ENCODE results near the gene VASP. TPM values are rescaled to one million over a fixed set of nuclear protein-coding genes. Genes with fewer than 3 reads are reported as not detected.
A peak's percentile ranks its signal among the peaks of the same experiment; 100 is the strongest.

VASP gene
- total and polyA plus RNA-seq, 9 of the 15 experiments (the other 6 are each of a cell fraction or from before 2014, with no cell fraction given), result 16.7 to 261 (median 112) TPM

DNA sequence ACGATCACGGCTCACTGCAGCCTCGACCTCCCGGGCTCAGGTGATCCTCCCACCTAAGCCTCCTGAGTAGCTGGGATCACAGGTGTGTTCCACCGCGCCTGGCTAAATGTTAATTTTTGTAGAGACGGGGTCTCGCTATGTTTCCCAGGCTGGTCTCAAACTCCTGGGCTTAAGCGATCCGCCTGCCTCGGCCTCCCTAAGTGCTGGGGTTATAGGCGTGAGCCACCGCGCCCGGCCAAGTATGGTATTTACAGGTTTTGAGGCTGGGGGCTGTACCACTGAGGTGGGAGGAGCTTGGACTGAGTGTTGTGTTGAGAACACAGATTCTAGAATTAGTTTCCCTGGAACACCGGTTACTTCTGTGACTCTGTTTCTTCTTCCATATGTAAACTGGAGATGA lies 9.5 kb upstream of the VASP start:
- no peaks in the 10 kb centered on the region for H3K9me1 ChIP-seq (ENCODE audit: control insufficient read depth, insufficient read depth, low read length)
- no peak overlapping the region for H3K27ac ChIP-seq (ENCODE audit: extremely low read depth, low read depth, low read length)
- H2AFZ ChIP-seq (ENCODE audit: low read depth, low read length), result no peak overlapping the region
- no peaks in the 10 kb centered on the region for H3K9me3 ChIP-seq (replicated peaks; ENCODE audit: control insufficient read depth, insufficient read depth, low read depth, low read length)
- CTCF ChIA-PET (ENCODE audit: low intra/inter-chr PET ratio), result no interaction called here
- 89% methylated on average over 16 of the region's 16 CpGs for WGBS (ENCODE audit: insufficient coverage, low coverage, missing lambda C conversion rate)
- POLR2A ChIA-PET, result interaction anchor here (0.7 to 1.1 kb wide), 3 partner anchors 30 to 119 kb away, joined by 3 read pairs; partner anchors contain the start of gene FOSB
- FAIRE-seq, result no peak
- no TSS peak for BruUV-seq (replicated peaks)
- H3K79me2 ChIP-seq (ENCODE audit: control insufficient read depth, insufficient read depth, low read length), result no peaks in the 10 kb centered on the region
- TF ChIP-seq KDM5B (IDR thresholded peaks at IDR 0.05; ENCODE audit: insufficient replicate concordance, low read depth, low read length), result peak; percentile 7
- TF ChIP-seq NELFE (IDR thresholded peaks at IDR 0.05; ENCODE audit: insufficient read depth, insufficient read length), result no peak
- no peak for DNase-seq (ENCODE audit: extremely low read depth in 1 of 4, low spot score in 3 of 4)
- peaks cover 20 to 74% of the 10 kb centered on the region in 2 experiments; a peak in 4 of 5 replicates for H3K4me1 ChIP-seq (replicated peaks in 1 of 2; ENCODE audit: control insufficient read depth in 2 of 2, insufficient read depth in 2 of 2, low read length in 2 of 2)
- H4K20me1 ChIP-seq (replicated peaks; ENCODE audit: control insufficient read depth, insufficient read depth, low read length), result no peaks in the 10 kb centered on the region
- H3K4me2 ChIP-seq (ENCODE audit: insufficient read depth, low read length), result no peak overlapping the region
- intact Hi-C loops (cut with micrococcal nuclease), result no loop called here
- no peak for ATAC-seq
- in situ Hi-C loops (cut with MboI), result no loop called here
- no peak overlapping the region for H3K9ac ChIP-seq (ENCODE audit: insufficient read depth in 1 of 2, low read depth in 2 of 2, low read length in 2 of 2)
- H3K4me3 ChIP-seq, result no peak overlapping the region
- peaks cover 3 to 16% of the 10 kb centered on the region in 2 experiments; a peak in 3 of 5 replicates for H3K27me3 ChIP-seq (ENCODE audit: control insufficient read depth in 2 of 2, insufficient read depth in 2 of 2, low read length in 2 of 2)
- no peaks in the 10 kb centered on the region for H3K36me3 ChIP-seq (ENCODE audit: control insufficient read depth, insufficient read depth, low read length)

DNA sequence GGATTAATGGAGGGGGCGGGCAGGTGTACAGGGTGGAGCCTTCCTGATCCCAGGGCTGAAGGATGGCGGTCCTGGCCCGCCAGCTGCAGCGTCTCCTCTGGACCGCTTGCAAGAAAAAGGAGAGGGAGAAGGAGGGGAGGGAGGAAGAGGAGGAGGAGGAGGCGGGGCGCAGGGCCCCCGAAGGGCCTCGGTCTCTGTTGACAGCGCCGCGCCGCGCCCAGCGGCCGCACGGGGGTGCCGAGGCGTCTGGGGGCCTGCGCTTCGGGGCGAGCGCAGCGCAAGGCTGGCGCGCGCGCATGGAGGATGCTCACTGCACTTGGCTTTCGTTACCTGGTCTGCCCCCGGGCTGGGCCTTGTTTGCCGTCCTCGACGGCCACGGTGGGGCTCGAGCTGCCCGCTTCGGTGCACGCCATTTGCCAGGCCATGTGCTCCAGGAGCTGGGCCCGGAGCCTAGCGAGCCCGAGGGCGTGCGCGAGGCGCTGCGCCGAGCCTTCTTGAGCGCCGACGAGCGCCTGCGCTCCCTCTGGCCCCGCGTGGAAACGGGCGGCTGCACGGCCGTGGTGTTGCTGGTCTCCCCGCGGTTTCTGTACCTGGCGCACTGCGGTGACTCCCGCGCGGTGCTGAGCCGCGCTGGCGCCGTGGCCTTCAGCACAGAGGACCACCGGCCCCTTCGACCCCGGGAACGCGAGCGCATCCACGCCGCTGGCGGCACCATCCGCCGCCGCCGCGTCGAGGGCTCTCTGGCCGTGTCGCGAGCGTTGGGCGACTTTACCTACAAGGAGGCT lies 8.7 kb upstream of the VASP start, which contains the start of gene PPM1N:
PPM1N (plus strand) TSS at position 33 of the 785 bp plus-strand sequence; CDS start at position 63, 30 bp downstream.
- ChIA-PET POLR2A (interaction anchor here (0.7 to 1.8 kb wide), 3 partner anchors 13 to 87 kb away, joined by 3 to 7 read pairs (median 4); no protein-coding TSS in a partner anchor), CTCF (ENCODE audit: low intra/inter-chr PET ratio) (interaction anchor here (0.6 kb wide), 1 partner anchor 275 kb away, joined by 7 read pairs; no protein-coding TSS in a partner anchor)
- H3K9me3 ChIP-seq (replicated peaks; ENCODE audit: control insufficient read depth, insufficient read depth, low read depth, low read length), result no peaks in the 10 kb centered on the region
- no peaks in the 10 kb centered on the region for H3K36me3 ChIP-seq (ENCODE audit: control insufficient read depth, insufficient read depth, low read length)
- peak within 1 kb of the TSS; percentile 54 to 81 for H3K9ac ChIP-seq (ENCODE audit: insufficient read depth in 1 of 2, low read depth in 2 of 2, low read length in 2 of 2)
- H3K27me3 ChIP-seq (ENCODE audit: control insufficient read depth in 2 of 2, insufficient read depth in 2 of 2, low read length in 2 of 2), result peaks cover 3 to 16% of the 10 kb centered on the region in 2 experiments; a peak in 3 of 5 replicates
- H3K27ac ChIP-seq (ENCODE audit: extremely low read depth, low read depth, low read length), result peak within 1 kb of the TSS; percentile 58; the same call in 2 of the 3 replicates
- peak within 1 kb of the TSS; percentile 92 for H2AFZ ChIP-seq (ENCODE audit: low read depth, low read length)
- FAIRE-seq, result no peak
- peaks cover 20 to 67% of the 10 kb centered on the region in 2 experiments; a peak in 4 of 5 replicates for H3K4me1 ChIP-seq (replicated peaks in 1 of 2; ENCODE audit: control insufficient read depth in 2 of 2, insufficient read depth in 2 of 2, low read length in 2 of 2)
- no peaks in the 10 kb centered on the region for H3K9me1 ChIP-seq (ENCODE audit: control insufficient read depth, insufficient read depth, low read length)
- no TSS peak for BruUV-seq (replicated peaks)
- ATAC-seq, result peak; percentile 28
- peak in 3 of 4 experiments; percentile 28 to 59 (median 31) for DNase-seq (ENCODE audit: extremely low read depth in 1 of 4, low spot score in 3 of 4)
- in situ Hi-C loops (cut with MboI) (no loop called here), intact Hi-C loops (cut with micrococcal nuclease) (no loop called here)
- H3K4me2 ChIP-seq (ENCODE audit: insufficient read depth, low read length), result peak within 1 kb of the TSS; percentile 78
- H3K4me3 ChIP-seq, result peak within 1 kb of the TSS; percentile 58
- H4K20me1 ChIP-seq (replicated peaks; ENCODE audit: control insufficient read depth, insufficient read depth, low read length), result no peaks in the 10 kb centered on the region
- H3K79me2 ChIP-seq (ENCODE audit: control insufficient read depth, insufficient read depth, low read length), result no peaks in the 10 kb centered on the region
- WGBS (ENCODE audit: insufficient coverage, low coverage, missing lambda C conversion rate), result 63% methylated on average over 32 of the region's 89 CpGs
- TF ChIP-seq, protein P1, sequence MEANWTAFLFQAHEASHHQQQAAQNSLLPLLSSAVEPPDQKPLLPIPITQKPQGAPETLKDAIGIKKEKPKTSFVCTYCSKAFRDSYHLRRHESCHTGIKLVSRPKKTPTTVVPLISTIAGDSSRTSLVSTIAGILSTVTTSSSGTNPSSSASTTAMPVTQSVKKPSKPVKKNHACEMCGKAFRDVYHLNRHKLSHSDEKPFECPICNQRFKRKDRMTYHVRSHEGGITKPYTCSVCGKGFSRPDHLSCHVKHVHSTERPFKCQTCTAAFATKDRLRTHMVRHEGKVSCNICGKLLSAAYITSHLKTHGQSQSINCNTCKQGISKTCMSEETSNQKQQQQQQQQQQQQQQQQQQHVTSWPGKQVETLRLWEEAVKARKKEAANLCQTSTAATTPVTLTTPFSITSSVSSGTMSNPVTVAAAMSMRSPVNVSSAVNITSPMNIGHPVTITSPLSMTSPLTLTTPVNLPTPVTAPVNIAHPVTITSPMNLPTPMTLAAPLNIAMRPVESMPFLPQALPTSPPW (CRISPR knock-in tag; IDR thresholded peaks at IDR 0.05), result peak; percentile 54
- TF ChIP-seq RUNX1 (IDR thresholded peaks at IDR 0.05; ENCODE audit: low read depth) (no peak), RAD21 (CRISPR knock-in tag; conservative IDR thresholded peaks at IDR 0.05 in 1 of 2, IDR thresholded peaks at IDR 0.05 in 1 of 2) (peak in 1 of 2 experiments; percentile 5; a peak in 1 of 4 replicates), ZNF134 (CRISPR knock-in tag; conservative IDR thresholded peaks at IDR 0.05) (no peak), ZFX (CRISPR knock-in tag; IDR thresholded peaks at IDR 0.05) (peak; percentile 42; the same call in 1 of the 2 replicates), MAFK (IDR thresholded peaks at IDR 0.05; ENCODE audit: low read length) (no peak), MAZ (CRISPR knock-in tag; conservative IDR thresholded peaks at IDR 0.05 in 1 of 2, IDR thresholded peaks at IDR 0.05 in 1 of 2) (0 out of 4 replicates have a peak, but pooled peaks of 1 of the 2 experiments have one; percentile 23), EGR1 (conservative IDR thresholded peaks at IDR 0.05) (0 out of 2 replicates have a peak, but pooled peaks have one; percentile 12), ZBTB7A (IDR thresholded peaks at IDR 0.05; ENCODE audit: borderline replicate concordance, control insufficient read depth, low read depth, low read length) (peak; percentile 52; the same call in 1 of the 2 replicates)

All from K562 (cell line).